CD4-positive, alpha-beta T cell treated with Interleukin-4 for 4 hours (primary cell): Measurements from ENCODE around the gene CPLX1.
"Not testable (repeated sequence)": the region's sequence is repeated elsewhere in the genome, so short reads cannot be mapped to it uniquely, and the experiment has no call there.

Experiments
- DNase-seq: peaks from one replicate; pipeline ENCODE4 v3.0.0-alpha.2; 2020

Gene CPLX1

DNA sequence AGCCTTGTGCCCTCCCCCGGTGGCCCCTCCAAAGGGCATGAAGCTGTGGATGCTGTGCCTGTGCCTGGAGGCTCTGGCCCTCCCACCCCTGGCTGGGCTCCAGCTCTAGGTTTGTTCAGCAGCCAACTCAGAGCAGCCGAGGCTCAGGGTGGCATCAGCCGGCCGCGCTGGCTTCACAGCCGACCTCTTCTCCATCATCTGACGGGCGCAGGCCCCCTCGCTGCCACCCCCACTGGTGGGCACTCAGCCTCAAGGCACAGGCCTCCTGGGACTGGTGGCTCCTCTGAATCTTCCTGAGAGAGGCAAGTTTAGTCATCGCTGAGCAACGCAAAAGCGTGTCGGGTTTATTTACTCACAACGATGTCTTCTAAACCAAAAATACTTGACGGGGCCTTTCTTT lies 74.3 kb downstream of the CPLX1 start:
- DNase-seq: no peak

DNA sequence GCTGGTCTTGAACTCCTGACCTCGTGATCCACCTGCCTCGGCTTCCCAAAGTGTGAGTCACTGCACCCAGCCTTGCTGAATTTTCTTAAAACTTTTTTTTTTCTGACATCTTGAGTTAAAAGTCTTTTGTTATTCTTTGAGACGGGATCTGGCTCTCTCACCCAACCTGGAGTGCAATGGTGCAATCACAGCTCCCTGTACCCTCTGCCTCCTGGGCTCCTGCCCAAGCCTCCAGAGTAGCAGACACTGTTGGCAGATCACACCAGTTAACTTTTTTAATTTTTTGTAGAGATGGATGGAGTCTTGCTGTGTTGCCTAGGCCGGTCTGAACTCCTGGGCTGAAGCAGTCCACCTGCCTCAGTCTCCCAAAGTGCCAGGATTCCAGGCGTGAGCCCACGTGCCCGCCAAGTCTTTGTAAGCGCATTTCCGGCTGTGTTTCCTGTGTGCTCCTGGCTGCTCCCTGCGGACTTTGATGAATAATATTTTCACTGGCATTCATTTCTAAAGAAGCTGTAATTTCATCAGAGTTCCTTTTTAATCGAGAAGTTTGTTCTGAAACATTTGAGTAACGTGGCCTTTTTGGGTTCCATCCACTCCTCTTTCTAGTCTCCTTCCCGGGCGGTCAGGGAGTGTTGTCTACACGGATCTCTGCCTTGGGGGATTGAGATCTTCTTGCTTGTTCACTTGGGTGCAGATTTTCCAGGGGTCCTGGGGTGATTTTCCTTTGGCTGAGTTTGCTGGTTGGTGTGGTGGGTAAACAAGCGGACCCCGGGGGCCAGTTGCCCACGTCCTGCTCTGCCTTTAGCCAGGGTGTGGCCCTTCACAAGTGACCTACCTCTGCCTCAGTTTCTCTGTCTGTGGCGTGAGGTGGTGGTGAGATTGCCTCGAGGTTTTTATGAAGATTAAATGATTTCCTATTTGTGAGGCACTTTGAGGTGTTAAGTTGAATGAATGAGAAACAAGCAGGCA lies 75.9 kb downstream of the CPLX1 start:
- DNase-seq: no peak

- DNase-seq: no peak
These were observed 77.5 kb downstream of the CPLX1 start for GRCh38 chr4:748461-748860.

DNA sequence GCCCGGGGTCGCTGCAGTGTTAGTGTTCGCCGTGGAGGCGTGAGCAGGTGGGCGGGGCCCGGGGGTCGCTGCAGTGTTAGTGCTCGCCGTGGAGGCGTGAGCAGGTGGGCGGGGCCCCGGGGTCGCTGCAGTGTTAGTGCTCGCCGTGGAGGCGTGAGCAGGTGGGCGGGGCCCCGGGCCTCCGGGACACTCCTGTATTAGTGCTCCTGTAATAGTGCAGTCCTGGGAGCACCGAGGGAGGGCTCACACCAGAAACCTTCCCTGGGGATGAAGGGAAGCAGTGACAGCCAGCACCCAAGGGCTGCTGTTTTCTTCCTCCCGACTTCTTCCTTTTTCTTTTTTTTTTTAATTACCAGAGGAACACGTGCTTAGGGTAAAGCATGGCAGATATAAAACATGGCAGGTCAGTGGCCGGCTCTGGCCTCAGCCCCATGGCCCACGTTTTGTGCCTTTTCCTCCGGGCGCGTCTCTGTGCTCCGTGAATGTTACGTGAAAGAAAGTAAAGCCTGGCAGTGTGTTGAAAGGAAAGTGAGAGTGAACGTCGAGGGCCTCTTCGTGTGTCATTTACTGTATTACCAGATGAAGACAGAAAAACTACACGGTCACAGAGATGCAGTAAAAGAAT lies 78.3 kb downstream of the CPLX1 start:
- no peak for DNase-seq

DNA sequence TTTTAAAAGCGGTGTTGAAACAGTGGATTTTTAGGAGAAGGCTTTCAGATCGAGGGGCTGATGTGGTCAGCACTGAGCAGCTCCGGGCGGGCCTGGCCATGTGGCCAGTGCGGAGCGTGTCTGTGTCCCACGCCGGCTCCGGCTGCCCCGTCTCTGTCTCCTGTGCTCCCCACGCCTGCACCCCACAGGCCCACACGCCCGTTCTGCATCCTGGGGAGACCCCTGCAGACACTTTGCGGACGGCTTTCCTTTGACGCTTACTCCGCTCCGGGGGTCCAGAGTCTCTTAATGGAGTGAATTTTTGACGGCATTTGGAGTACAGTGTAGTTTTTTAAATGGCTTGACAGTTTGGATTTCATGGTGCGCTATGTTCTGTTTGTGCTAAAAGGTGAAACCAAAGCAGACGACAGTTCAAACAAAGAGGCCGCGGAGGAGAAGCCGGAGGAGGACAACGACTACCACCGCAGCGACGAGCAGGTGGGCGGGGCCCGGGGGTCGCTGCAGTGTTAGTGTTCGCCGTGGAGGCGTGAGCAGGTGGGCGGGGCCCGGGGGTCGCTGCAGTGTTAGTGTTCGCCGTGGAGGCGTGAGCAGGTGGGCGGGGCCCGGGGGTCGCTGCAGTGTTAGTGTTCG lies 81.6 kb downstream of the CPLX1 start:
- no peak for DNase-seq

DNA sequence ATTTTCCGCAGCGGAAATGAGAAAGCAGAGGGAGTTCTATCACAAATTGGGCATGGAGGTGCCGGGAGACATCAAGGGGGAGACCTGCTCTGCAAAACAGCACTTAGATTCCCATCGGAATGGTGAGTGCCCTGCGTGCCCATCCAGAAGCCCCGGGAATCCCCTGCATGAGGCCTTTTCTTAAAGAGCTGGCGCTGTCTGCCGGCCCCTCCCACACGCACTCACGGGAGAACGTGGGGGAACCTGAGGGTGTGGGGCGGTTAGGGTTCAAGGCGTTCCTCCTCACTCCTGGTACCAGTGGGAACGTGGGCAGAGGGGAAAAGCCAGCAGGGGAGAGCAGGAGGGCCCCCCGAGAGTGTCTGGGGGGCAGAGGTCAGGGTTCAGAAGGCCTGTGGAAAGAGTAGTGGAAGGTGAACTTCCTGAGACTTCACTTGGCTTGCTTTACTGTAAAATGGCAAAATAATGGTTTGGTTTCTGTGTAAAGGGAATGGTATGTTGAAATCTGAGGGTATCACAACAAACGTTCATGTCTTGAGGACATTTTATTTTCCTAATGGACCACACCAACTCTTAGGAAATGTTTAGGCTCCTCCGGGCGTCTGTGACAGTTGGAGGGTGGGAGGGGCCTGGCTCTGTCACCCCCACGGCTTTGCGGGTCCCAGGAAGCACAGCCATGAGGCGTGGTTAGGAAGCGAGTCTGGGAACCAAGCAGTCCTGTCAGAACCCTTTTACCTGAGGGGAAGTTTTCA lies 82.3 kb downstream of the CPLX1 start:
- no peak for DNase-seq

DNA sequence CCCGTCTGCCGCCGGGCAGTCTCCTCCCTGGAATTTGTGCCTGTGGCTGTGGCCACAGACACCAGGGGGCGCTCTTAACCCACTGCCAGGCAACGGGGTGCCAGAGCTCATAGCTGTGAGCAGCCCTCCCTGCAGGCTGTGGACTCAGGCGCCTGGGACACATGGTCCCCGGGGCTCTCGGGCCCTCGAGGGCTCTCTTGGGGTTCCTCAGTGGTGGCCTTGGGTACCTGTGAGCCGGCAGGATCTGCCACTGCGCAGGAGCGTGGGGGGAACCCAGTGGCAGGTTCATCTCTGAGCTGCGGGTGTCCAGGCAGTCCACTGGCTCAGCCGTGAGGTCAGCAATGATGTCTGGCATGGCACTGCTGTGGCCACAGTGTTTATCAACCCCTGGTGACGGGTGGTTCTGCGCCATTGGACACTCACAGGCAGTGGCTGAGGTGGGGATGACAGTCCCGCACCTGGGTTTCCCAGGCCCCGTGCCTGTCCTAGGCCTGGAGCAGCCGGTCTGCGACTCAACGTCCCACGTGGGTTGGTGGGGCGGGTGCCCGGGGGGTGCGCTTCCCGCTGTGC lies 83.1 kb downstream of the CPLX1 start:
- peak; percentile 63 for DNase-seq

- no peak for DNase-seq
These were observed 83.7 kb downstream of the CPLX1 start for GRCh38 chr4:742096-742741.

DNA sequence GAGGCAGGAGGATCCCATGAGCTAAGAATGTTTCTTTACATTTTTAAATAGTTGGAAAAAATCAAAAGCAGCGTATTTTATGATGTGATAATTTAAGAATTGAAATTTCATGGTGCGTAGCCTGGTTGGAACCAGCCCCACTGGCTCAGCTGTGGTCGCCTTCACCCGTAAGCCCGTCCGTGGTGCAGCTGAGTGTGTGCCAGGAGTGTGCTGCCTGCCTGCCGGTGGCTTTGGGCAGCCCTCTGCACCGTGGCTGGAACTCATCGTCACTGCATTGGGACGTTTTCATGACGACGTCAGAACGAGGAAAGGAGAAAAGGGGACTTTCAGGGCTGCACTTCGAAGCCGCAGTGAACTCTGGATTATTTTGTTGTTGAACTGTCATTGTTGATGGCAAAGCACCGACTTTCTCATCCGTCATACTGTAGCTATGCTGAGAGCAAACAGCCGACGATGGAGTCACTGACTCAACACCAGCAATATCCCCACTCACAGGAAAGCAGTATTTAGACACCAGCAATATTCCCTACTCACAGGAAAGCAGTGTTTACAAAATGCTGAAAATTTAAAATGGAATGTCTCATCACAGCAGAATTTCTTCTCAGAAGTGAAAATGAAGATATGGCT lies 85.2 kb downstream of the CPLX1 start:
- DNase-seq: no peak

GRCh38 chr4:740011-740410 lies 85.9 kb downstream of the CPLX1 start:
- no peak for DNase-seq

- no peak for DNase-seq
These were observed 86.4 kb downstream of the CPLX1 start for GRCh38 chr4:739569-739968.

GRCh38 chr4:738781-739280 lies 87.1 kb downstream of the CPLX1 start:
- DNase-seq: no peak

GRCh38 chr4:736561-736960 lies 89.4 kb downstream of the CPLX1 start:
- DNase-seq: not testable (repeated sequence)

DNA sequence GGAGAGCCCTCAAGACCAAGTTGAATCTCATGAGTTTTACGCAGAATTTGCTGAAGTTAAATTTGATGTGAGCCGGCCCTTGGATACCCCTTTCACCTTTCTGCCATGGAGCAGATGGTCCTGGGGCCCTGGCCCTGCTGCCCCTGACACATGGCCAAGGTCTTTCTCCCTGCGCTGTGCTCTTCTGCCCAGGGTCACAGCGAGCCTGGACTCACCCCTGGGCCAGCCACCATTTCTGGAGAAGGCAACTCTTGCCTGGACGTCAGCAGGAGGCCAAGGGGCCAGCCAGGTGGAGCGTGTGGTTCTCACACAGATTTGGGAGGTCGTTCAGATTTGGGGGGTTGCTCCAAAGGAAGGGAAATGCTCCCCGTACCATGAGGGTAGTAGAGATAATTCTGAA lies 90.3 kb downstream of the CPLX1 start:
- no peak for DNase-seq
